Uterus (tissue), 2 donors: ENCODE measurements around the gene HADHB.

Source experiments
- POLR2A ChIP-seq, 2 donors: fragments of 450-650 bp; IDR thresholded peaks; one replicate each; pipeline ENCODE4 v1.6.1; 2016; ENCODE audit warnings: antibody characterized with exemption in 2 of 2, mild to moderate bottlenecking in 1 of 2, moderate library complexity in 1 of 2
- TF ChIP-seq, protein P1 (sequence below), 4 experiments: fragments of 200-600 bp in 2 of 4; fragments of 450-650 bp in 2 of 4; sonication (generic) in 2 of 4; IDR thresholded peaks; one replicate each; pipeline ENCODE4 v1.5.1; 2016 to 2019; ENCODE audit warnings: antibody characterized with exemption in 4 of 4, mild to moderate bottlenecking in 2 of 4, moderate library complexity in 1 of 4

DNA sequence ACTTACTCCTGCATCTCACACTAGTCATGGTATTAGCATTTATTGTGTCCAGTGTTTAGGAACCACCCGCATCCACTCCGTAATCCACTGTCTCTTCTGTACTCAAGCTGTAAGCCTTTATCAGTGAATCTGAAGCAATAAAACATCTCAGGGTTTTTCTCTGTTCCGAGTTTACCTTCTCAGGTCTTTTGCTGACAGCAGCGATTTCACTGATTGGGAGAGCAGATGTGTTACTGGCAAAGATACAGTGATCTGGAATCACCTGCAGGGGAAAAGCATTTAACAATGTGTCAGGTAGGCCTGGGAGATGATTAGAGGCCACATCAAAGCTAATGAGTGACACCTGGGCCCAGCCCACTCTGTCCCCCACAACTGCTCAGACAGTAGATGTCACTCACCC, 47.2 kb upstream of the HADHB start:
- TF ChIP-seq, protein P1, sequence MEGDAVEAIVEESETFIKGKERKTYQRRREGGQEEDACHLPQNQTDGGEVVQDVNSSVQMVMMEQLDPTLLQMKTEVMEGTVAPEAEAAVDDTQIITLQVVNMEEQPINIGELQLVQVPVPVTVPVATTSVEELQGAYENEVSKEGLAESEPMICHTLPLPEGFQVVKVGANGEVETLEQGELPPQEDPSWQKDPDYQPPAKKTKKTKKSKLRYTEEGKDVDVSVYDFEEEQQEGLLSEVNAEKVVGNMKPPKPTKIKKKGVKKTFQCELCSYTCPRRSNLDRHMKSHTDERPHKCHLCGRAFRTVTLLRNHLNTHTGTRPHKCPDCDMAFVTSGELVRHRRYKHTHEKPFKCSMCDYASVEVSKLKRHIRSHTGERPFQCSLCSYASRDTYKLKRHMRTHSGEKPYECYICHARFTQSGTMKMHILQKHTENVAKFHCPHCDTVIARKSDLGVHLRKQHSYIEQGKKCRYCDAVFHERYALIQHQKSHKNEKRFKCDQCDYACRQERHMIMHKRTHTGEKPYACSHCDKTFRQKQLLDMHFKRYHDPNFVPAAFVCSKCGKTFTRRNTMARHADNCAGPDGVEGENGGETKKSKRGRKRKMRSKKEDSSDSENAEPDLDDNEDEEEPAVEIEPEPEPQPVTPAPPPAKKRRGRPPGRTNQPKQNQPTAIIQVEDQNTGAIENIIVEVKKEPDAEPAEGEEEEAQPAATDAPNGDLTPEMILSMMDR (IDR thresholded peaks at IDR 0.05): no peak
- TF ChIP-seq POLR2A (IDR thresholded peaks at IDR 0.05): no peak
